Fibroblast of skin of back (primary cell): Measurements from ENCODE around the gene FIGLA.
"Not testable (repeated sequence)": the region's sequence is repeated elsewhere in the genome, so short reads cannot be mapped to it uniquely, and the experiment has no call there.

Source experiments
- DNase-seq: peaks from one replicate; pipeline ENCODE4 v3.0.0-alpha.2; 2013

FIGLA gene

DNA sequence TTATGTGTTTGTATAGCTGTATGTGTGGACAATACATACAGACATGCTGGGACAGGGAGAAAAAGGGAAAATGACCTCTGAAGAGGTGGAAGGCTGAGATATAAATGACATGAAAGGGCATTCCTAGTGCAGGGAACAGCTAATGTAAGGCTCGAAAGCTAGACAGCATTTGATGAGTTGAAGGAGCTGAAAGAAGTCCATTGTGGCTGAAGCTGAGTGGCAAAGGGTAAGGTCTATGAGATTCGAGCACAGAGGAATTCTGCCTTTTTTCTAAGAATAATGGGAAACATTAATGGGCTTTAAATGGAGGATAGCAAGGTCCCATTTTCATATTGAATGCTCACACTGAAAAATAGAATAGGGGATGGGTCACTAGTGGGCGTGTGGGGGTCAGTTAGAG lies 46.0 kb downstream of the FIGLA start:
- DNase-seq: no peak

DNA sequence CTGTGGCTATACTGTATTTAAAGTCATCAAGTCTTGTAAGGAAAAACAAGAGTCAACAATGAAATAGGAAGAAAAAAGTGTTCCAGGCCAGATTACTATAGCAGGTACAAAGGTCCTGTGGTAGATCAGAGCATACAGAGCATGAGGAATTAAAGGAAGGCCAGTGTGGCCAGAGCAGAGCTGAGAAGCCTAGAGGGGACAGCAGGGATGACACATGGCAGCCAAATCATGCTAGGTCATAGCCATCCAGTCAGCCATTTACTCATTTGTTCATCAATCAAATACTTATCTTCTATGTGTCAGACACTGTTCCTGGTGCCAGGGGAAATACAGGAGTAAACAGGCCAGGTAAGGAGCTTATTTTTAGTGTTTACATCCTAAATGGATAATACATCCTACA lies 46.8 kb downstream of the FIGLA start:
- no peak for DNase-seq

DNA sequence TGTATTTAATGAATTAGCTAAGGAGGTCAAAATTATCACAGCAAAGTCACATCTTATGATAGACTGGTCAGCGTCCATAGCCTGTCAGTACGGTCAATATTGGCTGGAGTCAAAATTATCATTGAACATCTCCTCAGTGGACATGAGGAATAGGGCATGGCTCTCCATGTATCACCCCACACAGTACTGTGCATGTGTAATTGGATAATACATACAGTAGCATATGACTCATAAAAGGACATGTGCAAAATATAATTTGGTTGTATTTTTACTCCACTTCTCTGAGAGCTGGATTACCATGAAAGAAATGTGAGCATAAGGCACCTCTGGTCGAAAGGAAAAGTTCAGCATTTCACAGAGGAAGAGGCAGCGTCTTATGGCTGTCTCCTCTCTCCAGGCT lies 47.4 kb downstream of the FIGLA start:
- DNase-seq: no peak

DNA sequence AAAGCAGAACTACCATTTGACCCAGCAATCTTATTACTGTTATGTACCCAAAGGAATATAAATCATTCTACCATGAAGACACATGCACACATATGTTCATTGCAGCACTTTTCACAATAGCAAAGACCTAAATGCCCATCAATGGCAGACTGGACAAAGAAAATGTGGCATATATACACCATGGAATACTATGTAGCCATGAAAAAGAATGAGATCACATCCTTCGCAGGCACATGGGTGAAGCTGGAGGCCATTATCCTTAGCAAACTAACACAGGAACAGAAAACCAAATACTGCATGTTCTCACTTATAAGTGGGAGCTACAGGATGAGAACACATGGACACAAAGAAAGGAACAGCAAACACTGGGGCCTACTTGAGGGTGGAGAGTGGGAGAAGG lies 51.0 kb downstream of the FIGLA start:
- DNase-seq: not testable (repeated sequence)

DNA sequence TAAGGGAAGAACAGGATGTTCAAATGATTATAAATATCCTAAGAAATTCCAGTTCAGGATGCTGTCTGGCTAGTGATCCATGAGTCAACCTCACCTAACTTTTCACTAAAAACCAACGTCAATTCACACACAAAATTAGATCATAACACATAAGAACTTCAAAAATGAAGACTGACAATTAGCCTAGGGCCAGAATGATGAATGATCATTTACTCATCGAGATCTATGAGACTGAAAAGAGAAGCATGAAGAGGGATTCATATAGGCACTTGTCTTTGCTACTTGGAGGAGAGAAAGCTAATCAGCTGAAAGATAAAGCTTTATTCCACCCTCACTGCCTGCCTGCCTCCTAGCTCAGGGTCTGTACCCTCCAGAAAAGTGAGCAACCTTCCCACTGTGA lies 52.3 kb downstream of the FIGLA start:
- no peak for DNase-seq

DNA sequence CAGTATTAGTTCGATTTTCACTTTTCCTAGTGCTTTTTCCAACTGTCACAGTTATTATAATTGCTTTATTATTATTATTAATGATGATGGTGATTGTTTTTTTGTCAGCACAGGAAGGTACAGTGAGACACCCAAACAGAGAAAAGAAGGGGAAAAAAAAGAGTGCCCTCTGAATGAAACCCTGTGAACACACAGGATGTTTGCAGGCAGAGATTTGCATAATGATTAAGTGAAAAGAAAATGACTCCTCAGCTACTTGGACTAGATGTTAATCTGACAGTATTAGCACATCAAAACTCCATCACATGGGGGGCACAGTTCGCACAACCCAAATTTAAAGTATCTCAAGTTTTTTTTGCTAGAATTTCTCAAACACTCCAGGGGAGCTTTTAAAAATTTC lies 55.4 kb downstream of the FIGLA start:
- no peak for DNase-seq

DNA sequence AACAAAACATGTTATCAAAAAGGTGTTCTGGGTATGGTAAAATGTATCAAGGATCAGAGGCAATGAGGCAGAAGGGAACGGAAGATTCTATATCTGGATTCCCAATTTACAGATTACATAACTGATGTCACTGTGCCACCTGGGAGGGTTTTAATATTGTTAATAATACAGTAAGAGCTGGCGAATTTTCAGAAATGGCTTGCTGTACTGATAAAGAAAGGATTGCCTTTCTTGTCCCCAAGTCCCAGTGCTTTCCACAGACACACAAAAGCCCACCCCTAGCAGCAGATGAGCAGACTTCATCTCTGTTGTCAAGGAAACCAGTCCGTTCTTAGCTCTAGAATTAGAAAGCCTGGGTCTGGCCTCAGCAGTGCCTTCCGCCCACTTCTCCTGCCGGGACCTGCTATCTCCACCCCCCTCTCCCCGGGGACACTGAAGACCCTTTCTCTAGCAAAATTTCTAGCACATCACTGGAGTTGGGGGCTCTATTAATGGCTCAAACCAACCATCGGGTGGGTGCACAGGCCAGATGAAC lies 56.7 kb downstream of the FIGLA start:
- no peak for DNase-seq

DNA sequence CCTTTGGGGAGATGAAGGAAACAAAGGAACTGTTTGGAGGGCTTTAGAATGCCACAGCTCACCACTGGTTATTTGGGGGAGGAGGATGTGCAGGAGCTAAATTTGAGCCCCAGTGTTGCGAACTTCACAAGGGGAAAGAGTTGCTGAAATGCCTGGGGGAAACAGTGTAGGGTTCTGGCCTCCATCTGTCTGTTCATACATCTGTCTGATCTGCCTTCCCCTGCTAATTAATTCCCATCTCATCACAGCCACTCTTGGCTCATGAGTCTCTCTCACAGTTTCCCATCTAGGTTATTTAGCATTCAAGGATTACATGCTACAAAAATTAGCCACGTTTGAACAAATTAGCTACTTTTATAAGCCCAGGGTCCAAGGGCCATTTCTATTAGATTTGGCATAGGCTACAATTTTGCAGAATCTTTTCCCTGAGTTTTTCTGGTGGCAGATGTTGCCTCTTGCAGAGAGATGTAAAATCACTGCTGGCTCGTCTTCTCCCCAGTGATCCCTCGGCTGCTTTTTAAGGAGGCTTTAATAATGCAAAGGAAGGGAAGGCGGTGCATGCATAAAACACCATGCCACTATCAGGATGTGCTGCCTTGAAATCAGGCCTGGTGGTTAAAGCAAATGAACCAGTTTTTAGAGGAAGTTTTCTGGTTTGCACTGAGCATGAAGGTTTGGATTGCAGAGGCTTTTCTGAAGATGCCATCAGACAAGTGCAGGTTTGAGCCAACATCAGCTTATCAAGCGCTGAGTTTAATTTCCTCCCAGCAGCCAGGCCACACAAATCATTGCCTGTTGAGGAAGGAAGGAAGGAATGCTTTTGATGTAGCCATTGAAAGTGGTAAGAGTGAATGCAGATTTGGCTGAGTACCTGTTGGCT lies 57.4 kb downstream of the FIGLA start:
- no peak for DNase-seq

DNA sequence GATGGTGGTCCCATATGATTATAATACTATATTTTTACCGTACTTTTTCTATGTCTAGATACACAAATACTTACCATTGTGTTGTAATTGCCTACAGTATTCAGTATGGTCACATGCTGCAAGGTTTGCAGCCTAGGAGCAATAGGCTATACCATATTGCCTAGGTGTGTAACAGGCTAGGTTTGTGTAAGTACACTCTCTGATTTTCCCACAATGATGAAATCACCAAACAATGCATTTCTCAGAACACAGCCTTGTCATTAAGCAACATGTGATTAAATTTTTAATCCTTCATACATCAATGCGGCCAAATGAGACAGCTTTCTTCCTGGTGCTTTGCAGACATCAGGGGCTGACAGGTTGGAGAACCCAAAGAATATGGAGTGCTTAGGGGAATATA lies 59.7 kb downstream of the FIGLA start:
- no peak for DNase-seq

DNA sequence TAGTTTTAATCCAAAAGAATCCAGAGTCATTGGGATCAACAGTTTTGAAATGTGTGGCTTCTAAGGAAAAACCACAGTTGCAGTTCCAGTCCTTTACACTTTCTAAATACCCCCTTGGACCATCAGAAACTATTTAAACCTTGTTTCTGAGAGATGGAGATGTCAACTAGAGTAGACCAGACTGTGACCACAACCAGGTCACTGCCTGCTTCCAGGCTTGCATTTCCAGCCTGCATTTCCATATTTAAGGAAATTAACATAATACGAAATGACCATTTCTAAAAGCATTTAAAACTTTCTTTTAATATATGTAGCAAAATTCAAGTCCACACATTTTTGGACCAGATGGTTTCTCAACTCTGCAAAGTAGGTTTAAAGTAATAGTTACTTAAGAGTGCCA lies 60.8 kb downstream of the FIGLA start:
- DNase-seq: no peak

DNA sequence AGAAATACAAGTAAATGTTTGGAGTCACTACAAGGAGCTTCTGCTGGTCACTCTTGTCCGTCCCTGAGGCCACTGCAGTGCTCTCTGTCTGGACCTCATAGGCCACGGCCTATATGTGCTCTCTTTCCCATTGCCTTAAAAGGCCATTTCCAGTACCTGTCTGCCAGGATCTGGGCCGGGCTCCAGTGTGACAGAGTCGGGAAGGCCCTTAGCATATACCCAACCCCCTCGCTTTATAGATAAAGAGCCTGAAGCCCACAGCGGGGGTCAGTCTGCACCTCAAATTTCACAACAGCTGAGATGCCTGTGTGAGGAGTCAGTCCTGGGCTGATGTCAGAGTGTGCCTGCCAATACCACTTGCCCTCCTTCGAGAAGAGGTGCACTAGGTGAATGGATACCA lies 62.3 kb downstream of the FIGLA start:
- no peak for DNase-seq
